DMS53 treated with DMSO at 0.1 percent for 48 hours (cell line): Measurements from ENCODE around the gene FLT3.
A peak's percentile ranks its signal among the peaks of the same experiment; 100 is the strongest.
"Not testable (repeated sequence)": the region's sequence is repeated elsewhere in the genome, so short reads cannot be mapped to it uniquely, and the experiment has no call there.

Experiments
- DNase-seq: peaks from one replicate; lab custom pipeline; 2025; ENCODE audit not compliant: unreplicated experiment; lab: John Stamatoyannopoulos, UW

Gene FLT3

GRCh38 chr13:28005016-28005415, 95.4 kb downstream of the FLT3 start:
- not testable (repeated sequence) for DNase-seq

- no peak for DNase-seq
Measured at GRCh38 chr13:28002886-28003698, 97.3 kb downstream of the FLT3 start.

DNA sequence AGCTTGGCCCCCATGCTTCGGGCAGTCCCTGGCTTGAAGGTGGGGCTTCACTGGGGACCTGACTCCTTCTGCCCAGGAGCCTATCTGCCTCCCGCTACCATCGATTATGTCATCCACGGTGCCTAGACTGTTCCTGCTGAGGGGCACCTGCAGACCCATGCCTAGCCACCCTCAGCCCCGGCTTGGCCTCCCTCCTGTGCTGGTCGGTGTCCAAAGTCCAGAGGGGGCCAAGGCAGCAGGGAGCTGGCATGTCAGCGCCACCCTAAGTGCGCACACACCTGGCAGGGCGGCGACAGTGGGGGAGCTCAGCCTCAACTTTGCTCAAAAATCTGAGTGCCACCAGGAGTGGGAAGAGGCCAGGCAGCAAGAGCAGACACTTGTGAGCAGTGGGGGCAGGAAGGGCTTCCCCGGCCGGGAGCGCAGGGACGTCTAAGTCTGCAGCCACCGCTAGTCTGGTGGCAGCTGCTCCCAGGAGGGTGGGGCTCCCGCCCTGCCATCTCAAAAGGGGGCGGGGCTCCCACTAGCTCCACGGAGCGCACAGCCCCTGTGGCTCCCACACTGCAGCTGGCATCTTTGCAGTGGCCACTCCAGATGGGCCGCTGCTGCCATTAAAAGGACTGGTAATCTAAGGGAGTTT, 98.4 kb downstream of the FLT3 start:
- DNase-seq = no peak

DNA sequence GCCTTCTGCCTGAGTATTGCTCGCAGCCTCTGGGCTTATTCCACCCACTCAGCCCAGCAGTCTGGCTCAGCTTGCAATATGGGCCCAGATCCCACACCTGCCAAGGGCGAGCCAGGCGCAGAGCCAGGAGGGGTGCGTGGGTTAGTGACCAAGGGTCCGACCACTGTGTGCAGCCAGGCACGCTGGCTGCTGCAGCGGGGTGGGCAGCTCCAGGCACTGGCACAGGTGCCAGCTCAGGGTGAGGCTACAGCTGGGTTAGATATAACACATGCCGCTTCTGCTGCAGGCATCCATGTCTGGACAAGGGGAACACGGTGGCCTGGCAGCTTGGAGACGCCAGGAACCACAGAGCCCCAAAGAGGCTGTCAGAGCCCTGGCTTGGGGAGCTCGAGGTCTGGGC, 99.3 kb downstream of the FLT3 start:
- DNase-seq = no peak

DNA sequence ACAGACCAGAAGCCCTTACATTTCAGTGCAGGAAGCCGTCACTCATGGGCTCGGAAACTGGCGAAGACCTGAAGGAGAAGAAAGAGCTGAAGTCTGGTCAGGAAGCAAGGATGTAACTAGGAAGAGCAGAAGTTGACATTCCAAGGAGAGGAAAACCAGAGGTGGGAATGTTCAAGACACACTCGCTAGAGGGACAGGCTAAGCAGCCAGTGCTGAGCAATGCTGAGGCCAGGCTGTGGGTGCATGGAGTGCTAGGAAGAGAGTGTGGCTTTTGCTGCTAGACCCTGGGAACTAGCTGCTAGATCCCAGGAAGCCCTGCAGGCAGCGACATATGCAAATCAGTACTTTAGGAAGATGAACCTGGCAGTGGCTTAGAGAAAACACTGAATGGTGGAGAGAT, 99.8 kb downstream of the FLT3 start:
- no peak for DNase-seq

DNA sequence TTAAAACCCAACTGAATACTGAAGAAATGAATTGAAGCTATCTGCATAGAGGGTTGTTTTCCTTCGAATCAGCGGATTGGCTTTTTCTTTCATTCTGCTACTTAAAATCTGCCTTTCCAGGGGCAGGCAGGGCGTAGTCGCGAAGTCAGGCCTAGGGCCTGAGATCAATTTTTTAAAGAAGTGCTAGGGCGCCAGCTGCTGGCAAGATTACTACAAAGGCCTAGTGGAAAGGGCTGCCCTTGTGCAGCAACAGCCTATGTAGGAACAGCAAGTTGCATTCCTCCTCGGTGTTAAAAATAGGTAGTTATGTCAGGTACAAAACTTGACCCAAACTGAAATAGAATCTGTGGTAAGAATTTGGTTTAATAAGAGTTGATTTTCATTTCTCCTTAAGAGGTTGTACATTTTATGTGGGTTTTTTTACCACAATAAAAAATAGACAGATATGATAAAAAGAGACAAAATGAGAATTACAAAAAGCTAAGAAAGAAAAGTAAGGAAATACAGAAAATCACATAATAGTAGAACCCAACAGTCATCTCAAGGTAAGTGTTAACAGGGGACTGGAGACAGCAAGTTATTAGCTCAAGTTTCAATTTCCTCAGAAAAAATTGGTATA, 102.4 kb downstream of the FLT3 start:
- peak; percentile 58 for DNase-seq

DNA sequence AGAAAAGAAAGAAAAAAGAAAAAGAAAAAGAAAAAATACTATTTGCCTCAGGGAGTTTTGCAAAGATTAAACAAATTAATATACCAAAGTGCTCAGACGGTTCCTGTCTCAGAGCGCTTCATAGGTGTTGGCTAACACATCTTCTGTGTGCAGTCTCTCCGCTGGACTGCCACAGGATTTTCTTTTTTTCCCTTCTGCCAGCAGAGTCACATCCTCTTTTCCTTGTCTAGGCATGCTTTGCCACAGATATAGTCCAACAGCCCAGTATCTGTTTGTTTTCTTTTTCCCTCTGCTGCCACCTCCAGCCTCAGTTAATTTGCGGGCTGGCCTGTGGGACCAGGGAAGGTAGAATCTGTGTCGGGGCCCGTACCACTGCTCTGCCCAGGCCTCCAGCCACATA, 108.5 kb downstream of the FLT3 start:
- no peak for DNase-seq

DNA sequence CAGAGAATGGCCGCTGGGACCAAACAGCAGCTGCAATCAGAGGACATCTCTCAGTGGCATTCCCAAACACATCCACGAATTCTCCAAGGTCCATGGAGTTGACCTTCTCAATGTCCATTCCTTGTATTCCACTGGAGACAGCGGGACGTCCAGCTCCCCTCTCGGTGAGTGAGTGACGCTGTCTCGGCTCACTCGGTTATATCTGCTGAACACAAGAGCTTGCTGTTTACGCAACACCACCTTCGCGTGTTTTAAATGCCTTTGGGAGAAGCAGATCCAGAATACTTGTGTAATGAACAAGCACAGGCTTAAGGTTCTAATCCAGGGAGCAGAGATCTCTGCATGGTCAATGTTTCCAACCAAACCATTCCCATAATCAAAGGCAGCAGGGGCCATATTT, 111.9 kb downstream of the FLT3 start, which contains the start of gene URAD:
TSS of gene URAD (minus strand) at position 174 of the 400 bp plus-strand sequence. CDS start at position 118, 56 bp downstream.
- no peak for DNase-seq

GRCh38 chr13:27985600-27985999, 114.8 kb downstream of the FLT3 start:
- DNase-seq = no peak

DNA sequence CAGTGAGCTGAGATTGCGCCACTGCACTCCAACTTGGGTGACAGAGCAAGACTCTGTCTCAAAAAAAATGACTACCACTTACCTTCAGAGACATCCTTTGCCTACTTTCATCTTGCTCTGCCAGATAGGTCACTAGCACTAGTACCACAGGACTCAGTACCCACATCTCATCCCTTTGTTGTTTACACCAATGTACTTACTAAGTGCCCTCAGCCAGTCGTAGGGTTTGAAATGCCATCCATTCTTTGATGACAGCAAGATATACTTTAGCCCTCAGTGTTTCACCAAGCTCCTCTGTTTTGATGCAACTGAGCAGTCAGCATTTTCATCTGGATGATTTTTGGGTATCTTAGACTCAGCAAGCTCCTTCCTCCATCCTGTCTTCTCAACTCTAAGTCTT, 118.0 kb downstream of the FLT3 start:
- DNase-seq = no peak

- DNase-seq = no peak
Measured at GRCh38 chr13:27981006-27981708, 119.2 kb downstream of the FLT3 start.

DNA sequence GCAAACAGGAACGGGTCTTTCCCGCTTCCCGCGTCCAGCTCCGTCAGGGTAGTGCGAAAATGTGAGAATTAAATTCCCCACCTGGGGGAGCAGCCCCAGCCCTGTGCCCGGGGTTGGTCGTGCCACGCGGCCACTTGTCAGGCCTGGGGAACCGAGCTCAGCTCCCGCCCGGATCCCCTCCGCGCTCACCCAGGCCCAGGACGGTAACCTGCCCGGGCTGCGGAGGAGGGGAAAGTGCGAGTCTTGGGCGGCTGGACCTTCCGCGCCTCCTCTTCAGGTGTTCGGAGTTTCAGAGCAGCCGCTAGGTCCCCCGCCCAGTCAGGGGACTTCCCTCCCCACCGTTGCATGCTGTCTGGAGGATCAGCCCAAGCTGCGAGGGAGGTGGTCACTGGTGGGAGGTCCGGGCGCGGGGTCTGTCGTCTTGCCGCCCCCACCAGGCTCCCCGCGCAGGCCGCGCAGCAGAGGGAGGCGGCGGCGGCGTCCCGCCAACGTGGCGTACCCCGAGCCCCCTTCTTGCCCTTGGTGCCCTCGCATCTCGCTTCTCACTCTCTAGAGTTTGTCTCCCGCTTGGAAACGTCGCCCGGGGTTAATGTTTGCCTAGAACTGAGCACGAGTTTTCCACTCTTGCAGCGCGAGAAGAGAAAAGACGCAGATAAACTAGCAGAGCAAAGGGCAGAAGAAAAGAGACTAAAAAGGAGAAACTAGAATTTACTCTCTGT, 119.9 kb downstream of the FLT3 start:
- no peak for DNase-seq

GRCh38 chr13:27979765-27980279, 120.6 kb downstream of the FLT3 start:
- DNase-seq = no peak

GRCh38 chr13:27979001-27979643, 121.3 kb downstream of the FLT3 start:
- peak; percentile 26 for DNase-seq

- no peak for DNase-seq
Measured at GRCh38 chr13:27978301-27978968, 121.9 kb downstream of the FLT3 start.

DNA sequence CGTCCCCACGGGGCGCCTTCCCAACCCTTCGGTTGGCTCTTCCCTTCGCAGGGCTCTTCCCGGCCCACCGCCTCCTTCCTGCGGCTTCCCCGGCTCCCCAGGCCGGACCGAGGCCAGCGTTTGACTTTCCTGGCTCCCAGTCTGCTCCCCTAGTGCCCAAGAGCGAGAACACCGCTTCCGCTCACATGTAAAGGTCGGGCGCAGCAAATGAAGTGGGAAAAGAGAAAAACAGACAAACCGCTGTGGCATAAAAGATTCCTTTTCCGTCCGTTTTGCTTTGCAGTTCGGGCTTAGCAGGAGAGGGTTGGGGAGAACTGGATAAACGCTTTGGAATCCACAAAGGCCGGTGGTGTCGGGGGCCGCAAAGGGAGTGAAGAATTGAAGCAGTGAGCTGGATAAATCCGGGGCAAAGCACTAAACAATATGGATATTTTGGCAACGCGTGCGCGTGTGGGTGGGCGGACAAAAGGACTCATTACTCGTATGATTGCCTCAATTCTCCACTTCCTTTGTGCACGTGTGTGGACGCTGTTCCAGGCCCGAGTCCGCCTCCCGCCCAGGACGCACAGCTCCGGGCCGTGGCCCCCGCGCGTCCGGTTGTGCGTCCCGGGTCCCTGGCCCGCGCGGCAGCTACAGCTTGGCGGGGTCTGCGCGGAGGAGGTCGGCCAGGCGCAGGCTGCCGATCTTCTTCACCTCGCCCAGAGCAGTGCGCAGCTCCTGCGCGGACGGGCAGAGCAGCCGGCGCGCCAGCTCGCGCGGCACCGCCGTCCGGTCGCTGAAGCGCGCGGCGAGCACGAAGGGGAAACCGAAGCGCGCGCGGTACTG, 122.7 kb downstream of the FLT3 start:
- DNase-seq = no peak

DNA sequence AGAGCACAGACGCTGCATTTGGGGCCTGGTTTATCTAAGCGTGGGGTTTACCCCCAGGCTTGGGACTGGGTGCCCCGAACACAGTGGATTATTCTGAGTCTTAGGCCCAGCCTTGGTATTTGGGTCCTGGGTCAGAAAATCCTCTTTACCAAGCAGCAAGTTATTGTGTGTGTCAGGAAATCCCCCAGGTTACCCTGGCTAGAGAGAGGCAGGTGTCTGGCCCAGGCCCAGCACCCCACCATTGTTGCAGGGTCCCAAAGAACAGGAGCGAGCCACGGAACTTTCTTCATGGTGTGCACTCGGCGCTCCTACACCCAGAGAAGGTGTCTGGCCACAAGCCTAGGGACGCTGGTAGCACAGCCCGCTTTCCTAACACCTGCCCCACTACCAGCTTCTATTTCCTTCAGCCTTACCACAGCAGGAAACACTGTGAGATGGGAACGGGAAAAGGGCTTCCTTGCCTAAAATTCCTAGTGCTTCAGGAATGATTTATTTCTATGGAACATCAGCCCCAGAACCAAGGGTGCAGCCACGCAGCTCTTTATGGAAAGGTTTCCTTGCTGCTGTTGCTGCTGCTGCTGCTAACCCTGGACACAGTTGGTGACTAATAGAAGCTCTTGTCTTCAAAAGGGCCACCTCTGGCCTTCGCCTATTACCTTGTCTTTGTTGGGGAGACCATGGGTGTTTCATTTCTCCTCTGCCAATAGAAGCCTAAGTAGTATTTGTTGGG, 123.8 kb downstream of the FLT3 start:
- DNase-seq = no peak
